Mesothelial cell of epicardium (in vitro differentiated cells): Measurements from ENCODE around the gene ACRV1. TPM values are rescaled to one million over a fixed set of nuclear protein-coding genes. Genes with fewer than 3 reads are reported as not detected.

Source experiments
- DNase-seq, 2 experiments: peaks; one replicate each; pipeline ENCODE4 v3.0.0; 2021; ENCODE audit warnings: low spot score in 2 of 2; ENCODE audit not compliant: unreplicated experiment in 2 of 2
- H3K27ac Mint-ChIP-seq: 2 replicates; pipeline ENCODE4 v1.8.0; 2021; ENCODE audit warnings: mixed read lengths
- H3K27me3 Mint-ChIP-seq: 2 replicates; pipeline ENCODE4 v1.8.0; 2021; ENCODE audit warnings: low read depth, mixed read lengths
- H3K36me3 Mint-ChIP-seq: 2 replicates; pipeline ENCODE4 v1.8.0; 2021; ENCODE audit warnings: mixed read lengths
- H3K4me1 Mint-ChIP-seq: 2 replicates; pipeline ENCODE4 v1.8.0; 2021; ENCODE audit warnings: mixed read lengths
- H3K4me3 Mint-ChIP-seq: 2 replicates; pipeline ENCODE4 v1.8.0; 2021; ENCODE audit warnings: mild to moderate bottlenecking, moderate library complexity, mixed read lengths
- H3K9me3 Mint-ChIP-seq: 2 replicates; pipeline ENCODE4 v1.8.0; 2021; ENCODE audit warnings: mixed read lengths
- CTCF ChIP-seq: fragments of 200-600 bp; sonication (generic); IDR thresholded peaks from one replicate; pipeline ENCODE4 v1.5.0; 2021; ENCODE audit warnings: antibody characterized with exemption; ENCODE audit not compliant: unreplicated experiment
- total RNA-seq: library from RNA; stranded (reverse); gene quantifications from 3 replicates; pipeline ENCODE4 v1.2.1, GENCODE V29; 2021

ACRV1 gene
- total RNA-seq, 1 donor from 2014 or later, result 0.25 TPM

GRCh38 chr11:125626288-125626950 is 54.2 kb downstream of the ACRV1 start:
- Mint-ChIP-seq H3K4me1 (peaks cover 21% of the 10 kb centered on the region), H3K36me3 (peaks cover 5% of the 10 kb centered on the region), H3K27me3 (no peaks in the 10 kb centered on the region), H3K4me3 (peak overlapping the region; percentile 86), H3K9me3 (no peaks in the 10 kb centered on the region), H3K27ac (peak overlapping the region; percentile 93)
- TF ChIP-seq CTCF, result no peak
- no peak for DNase-seq

GRCh38 chr11:125625630-125626287 is 54.9 kb downstream of the ACRV1 start:
- Mint-ChIP-seq H3K27ac (peak overlapping the region; percentile 93), H3K27me3 (no peaks in the 10 kb centered on the region), H3K4me3 (peak overlapping the region; percentile 86), H3K9me3 (no peaks in the 10 kb centered on the region), H3K36me3 (peaks cover 7% of the 10 kb centered on the region), H3K4me1 (peaks cover 21% of the 10 kb centered on the region)
- no peak for TF ChIP-seq CTCF
- DNase-seq, result peak; percentile 77 to 89

GRCh38 chr11:125625225-125625629 is 55.4 kb downstream of the ACRV1 start:
- no peak for DNase-seq
- no peak for TF ChIP-seq CTCF
- Mint-ChIP-seq H3K4me3 (peak overlapping the region; percentile 86), H3K27me3 (no peaks in the 10 kb centered on the region), H3K36me3 (peaks cover 9% of the 10 kb centered on the region), H3K27ac (peak overlapping the region; percentile 93), H3K4me1 (peaks cover 21% of the 10 kb centered on the region), H3K9me3 (no peaks in the 10 kb centered on the region)

GRCh38 chr11:125624756-125625213 is 55.9 kb downstream of the ACRV1 start, which contains the start of gene CHEK1:
TSS of gene CHEK1 (plus strand) at chr11:125625163. CDS start at chr11:125626769, 1,606 bp downstream.
- no peak for TF ChIP-seq CTCF
- peaks cover 11% of the 10 kb centered on the region for H3K36me3 Mint-ChIP-seq
- peak within 1 kb of the TSS; percentile 86 for H3K4me3 Mint-ChIP-seq
- H3K4me1 Mint-ChIP-seq, result peaks cover 21% of the 10 kb centered on the region
- peak within 1 kb of the TSS; percentile 93 for H3K27ac Mint-ChIP-seq
- no peak for DNase-seq
- no peaks in the 10 kb centered on the region for H3K9me3 Mint-ChIP-seq
- H3K27me3 Mint-ChIP-seq, result no peaks in the 10 kb centered on the region

- Mint-ChIP-seq H3K27ac (no peak overlapping the region), H3K36me3 (peaks cover 22% of the 10 kb centered on the region)
- TF ChIP-seq CTCF, result no peak
Measured at GRCh38 chr11:125623064-125623463, 57.6 kb downstream of the ACRV1 start.

More at GRCh38 chr11:125623064-125623463, 57.6 kb downstream of the ACRV1 start:
- no peaks in the 10 kb centered on the region for H3K27me3 Mint-ChIP-seq
- peaks cover 21% of the 10 kb centered on the region for H3K4me1 Mint-ChIP-seq
- DNase-seq, result no peak
- H3K9me3 Mint-ChIP-seq, result no peaks in the 10 kb centered on the region
- no peak overlapping the region for H3K4me3 Mint-ChIP-seq
